DLD1 (cell line): ENCODE measurements around the gene SCGB2A2.

Experiments used
- in situ Hi-C: cut with HindIII; loops from 2 replicates; pipeline ENCODE4 v1.10.0; 2017; ENCODE audit warnings: low sequenced_read_pairs

SCGB2A2 gene

GRCh38 chr11:62298975-62299374, 29.0 kb downstream of the SCGB2A2 start, which contains the start of gene SCGB1D4:
SCGB1D4 (minus strand) TSS chr11:62299075; CDS start chr11:62299010, 65 bp downstream.
- in situ Hi-C loops: no loop called here

GRCh38 chr11:62306227-62306626, 36.3 kb downstream of the SCGB2A2 start:
- in situ Hi-C loops: no loop called here

- in situ Hi-C loops: no loop called here
Measured at GRCh38 chr11:62307950-62308349, 38.0 kb downstream of the SCGB2A2 start.

- in situ Hi-C loops: no loop called here
Measured at GRCh38 chr11:62309991-62310390, 40.0 kb downstream of the SCGB2A2 start.

- in situ Hi-C loops: no loop called here
Measured at GRCh38 chr11:62315431-62315830, 45.5 kb downstream of the SCGB2A2 start.

- in situ Hi-C loops: no loop called here
Measured at GRCh38 chr11:62322524-62322923, 52.6 kb downstream of the SCGB2A2 start.
